GM13977 (cell line): ENCODE data around the gene OTUB2.

Experiments
- DNase-seq: peaks from one replicate; pipeline ENCODE4 v3.0.0; 2012; ENCODE audit warnings: low spot score
- in situ Hi-C: fragments of 300-500 bp; cut with MboI; formaldehyde crosslinking; loops from one replicate; pipeline ENCODE4 v1.12.0; 2022; ENCODE audit warnings: low sequenced_read_pairs, low pct_unique_long_range_greater_than_20kb, mixed read lengths, inconsistent platforms; ENCODE audit not compliant: unreplicated experiment
- TF ChIP-seq, protein P1 (sequence below): IDR thresholded peaks from 2 replicates; pipeline ENCODE4 v1.5.1; 2012; ENCODE audit warnings: mild to moderate bottlenecking, control low read depth; ENCODE audit not compliant: insufficient read depth; ENCODE audit errors: extremely low read depth, missing control alignments

OTUB2 gene

DNA sequence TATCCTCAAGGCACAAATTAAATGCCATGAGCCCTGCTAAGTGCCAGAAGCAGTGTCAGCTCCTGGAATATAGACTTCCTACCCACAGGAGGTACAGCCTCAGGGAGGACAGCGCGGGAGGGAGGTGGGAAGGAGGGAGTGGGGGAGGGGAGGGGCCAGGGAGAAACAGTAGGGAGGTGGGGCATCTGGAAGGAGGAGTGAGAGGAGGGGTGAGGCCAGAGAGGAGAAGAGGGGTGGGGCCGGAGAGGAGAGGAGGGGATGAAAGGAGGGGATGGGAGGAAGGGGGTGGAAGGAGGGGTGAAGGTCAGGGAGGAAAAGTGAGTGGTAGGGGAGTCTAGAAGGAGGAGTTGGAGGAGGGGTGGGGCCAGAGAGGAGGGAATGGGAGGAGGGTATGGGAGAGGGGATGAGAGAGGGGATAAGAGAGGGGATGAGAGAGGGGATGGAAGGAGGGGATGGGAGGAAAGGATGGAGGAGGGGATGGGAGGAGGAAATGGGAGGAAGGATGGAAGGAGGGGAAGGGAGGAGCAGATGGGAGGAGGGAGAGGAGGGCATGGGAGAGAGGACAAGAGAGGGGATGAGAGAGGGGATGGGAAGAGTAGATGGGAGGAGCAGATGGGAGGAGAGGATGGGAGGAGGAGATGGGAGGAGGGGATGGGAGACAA, 38.2 kb upstream of the OTUB2 start:
- in situ Hi-C loops, result no loop called here
- DNase-seq, result no peak
- TF ChIP-seq, protein P1, sequence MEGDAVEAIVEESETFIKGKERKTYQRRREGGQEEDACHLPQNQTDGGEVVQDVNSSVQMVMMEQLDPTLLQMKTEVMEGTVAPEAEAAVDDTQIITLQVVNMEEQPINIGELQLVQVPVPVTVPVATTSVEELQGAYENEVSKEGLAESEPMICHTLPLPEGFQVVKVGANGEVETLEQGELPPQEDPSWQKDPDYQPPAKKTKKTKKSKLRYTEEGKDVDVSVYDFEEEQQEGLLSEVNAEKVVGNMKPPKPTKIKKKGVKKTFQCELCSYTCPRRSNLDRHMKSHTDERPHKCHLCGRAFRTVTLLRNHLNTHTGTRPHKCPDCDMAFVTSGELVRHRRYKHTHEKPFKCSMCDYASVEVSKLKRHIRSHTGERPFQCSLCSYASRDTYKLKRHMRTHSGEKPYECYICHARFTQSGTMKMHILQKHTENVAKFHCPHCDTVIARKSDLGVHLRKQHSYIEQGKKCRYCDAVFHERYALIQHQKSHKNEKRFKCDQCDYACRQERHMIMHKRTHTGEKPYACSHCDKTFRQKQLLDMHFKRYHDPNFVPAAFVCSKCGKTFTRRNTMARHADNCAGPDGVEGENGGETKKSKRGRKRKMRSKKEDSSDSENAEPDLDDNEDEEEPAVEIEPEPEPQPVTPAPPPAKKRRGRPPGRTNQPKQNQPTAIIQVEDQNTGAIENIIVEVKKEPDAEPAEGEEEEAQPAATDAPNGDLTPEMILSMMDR, result no peak

- DNase-seq, result peak; percentile 78
- TF ChIP-seq, protein P1, result no peak
Measured at GRCh38 chr14:93989939-93990338, 36.2 kb upstream of the OTUB2 start.

DNA sequence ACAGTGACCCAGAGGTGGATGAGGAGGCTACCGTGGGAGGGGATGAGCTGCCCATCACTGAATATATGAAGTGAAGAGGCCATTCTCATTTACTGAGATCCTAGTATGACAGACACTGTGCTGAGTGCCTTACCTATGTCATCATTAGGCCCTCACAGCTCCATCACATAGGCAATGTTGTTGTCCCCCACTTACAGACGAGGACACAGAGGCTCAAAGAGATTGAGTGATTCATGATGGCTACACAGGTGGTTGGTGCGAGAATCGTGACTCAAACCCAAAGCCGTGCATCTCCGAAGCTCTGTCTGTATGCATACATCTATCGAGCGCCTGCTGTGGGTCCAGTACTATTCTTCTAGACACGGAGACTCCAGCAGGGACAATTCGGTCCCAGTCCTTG, 34.9 kb upstream of the OTUB2 start:
- TF ChIP-seq, protein P1, result no peak
- DNase-seq, result no peak
- in situ Hi-C loops, result no loop called here

More at GRCh38 chr14:93989939-93990338, 36.2 kb upstream of the OTUB2 start:
- in situ Hi-C loops, result no loop called here

- in situ Hi-C loops, result no loop called here
- TF ChIP-seq, protein P1, result no peak
- DNase-seq, result no peak
Measured at GRCh38 chr14:93991649-93992048, 34.5 kb upstream of the OTUB2 start.

- in situ Hi-C loops, result no loop called here
- TF ChIP-seq, protein P1, result no peak
- DNase-seq, result no peak
Measured at GRCh38 chr14:93993382-93993781, 32.8 kb upstream of the OTUB2 start.

DNA sequence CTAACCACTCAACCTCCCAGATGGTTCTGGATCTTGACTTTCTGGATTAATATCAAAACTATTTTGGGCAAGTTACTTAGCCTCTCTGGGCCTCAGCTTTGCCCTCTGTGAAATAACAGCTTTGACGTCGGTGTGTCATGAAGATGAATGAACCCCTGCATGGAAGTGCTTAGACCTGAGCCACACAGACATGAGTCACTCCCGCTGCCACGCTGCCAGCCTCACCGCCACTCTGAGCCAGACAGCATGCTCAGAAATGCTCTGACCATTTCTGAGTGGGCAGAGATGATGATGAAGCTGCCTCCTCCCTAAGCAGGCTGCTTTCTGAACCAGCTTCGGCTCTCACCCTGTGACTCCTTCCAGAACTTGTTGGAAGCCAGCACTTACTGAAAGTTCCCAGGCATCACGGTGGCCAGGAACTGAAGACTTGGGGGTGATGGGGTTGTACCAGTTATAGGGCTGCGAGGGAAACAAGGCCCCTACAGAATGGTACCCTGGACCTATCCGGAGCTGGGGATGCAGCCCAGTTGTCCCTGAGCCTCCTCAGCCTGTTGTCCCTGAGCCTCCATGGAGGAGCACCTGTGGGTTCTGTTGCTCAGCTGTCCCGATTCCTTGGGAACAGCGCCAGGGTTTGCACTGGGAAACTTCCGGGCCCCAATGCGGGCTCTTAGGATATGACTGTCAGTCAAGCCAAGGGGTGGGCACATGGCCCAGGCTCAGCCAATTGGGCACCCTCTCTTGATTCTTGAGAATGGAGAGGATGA, 31.0 kb upstream of the OTUB2 start:
- DNase-seq, result no peak

More for the DNA sequence above, 31.0 kb upstream of the OTUB2 start:
- TF ChIP-seq, protein P1, result no peak
- in situ Hi-C loops, result no loop called here
